Activated CD8-positive, alpha-beta memory T cell treated with anti-CD3 and anti-CD28 coated beads for 4 hours (primary cell): Measurements from ENCODE around the gene WDR17.
"Not testable (repeated sequence)": the region's sequence is repeated elsewhere in the genome, so short reads cannot be mapped to it uniquely, and the experiment has no call there.

ENCODE experiments used
- DNase-seq, 2 donors: peaks; one replicate each; pipeline ENCODE4 v3.0.0-alpha.2; 2020; ENCODE audit warnings: low read depth in 2 of 2

Gene WDR17

GRCh38 chr4:176191974-176192373, 126.3 kb downstream of the WDR17 start:
- DNase-seq, result no peak

DNA sequence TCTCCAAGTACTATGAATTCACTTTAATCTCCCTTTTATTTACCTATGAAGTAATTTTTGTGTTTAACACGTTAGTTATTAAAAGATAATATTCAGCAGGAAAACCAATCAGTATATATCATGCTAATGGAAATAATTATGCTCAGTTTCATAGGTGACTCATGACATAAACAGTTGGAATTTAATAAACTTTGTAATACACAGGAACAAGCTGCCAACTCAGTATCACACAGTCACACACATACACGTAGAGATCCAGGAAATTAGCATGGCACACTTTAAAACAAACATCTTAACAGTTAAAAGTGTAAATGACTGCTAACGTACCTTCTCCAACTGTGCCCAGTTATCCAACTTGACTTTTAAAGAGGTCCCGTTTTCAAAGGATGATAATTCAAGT, 127.5 kb downstream of the WDR17 start:
- DNase-seq, result no peak

GRCh38 chr4:176193938-176194337, 128.3 kb downstream of the WDR17 start:
- DNase-seq, result no peak

DNA sequence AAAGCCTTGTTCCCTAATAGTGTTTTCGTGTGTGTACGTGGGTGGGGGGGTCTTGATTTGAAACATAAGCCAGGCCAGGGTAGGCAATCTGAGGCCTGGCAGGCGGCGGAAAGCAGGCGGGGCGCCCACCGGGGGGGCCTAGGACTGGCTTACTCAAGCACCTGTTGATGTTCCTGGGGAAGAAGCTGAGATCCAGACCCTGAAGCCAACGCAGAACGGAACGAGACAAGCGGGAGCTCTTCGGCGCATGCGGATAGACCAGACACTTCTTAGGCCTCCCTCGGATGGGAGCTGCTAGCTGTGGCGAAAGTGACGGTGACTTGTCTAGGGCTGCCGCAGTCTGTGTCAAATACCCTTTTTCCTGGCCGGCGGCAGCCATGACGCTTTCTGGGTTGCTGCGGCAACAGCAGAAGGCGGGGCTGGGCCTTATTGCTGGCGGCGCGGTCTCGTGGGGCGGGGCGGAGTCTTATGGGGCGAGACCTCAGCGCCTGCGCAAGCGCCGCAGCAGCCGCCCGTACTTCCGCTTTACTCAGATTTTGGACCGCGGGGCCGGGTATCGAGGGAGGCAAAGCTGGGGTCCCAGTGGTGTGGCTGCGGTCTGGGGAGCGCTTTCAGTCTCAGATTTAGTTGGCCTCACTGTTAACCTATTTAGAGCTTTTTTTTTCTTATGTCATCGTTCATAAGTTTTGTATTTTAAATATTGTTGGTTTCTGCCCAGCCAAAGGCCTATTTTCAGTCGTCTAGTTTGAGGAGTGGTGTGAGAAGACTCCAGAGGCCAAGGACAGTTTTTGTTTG, 129.7 kb downstream of the WDR17 start, which contains the start of gene SPATA4:
SPATA4 (minus strand) TSS at position 402 of the 795 bp plus-strand sequence; CDS start at position 379, 23 bp downstream.
- peak; percentile 90 for DNase-seq

GRCh38 chr4:176198316-176198903, 132.8 kb downstream of the WDR17 start:
- DNase-seq, result no peak

DNA sequence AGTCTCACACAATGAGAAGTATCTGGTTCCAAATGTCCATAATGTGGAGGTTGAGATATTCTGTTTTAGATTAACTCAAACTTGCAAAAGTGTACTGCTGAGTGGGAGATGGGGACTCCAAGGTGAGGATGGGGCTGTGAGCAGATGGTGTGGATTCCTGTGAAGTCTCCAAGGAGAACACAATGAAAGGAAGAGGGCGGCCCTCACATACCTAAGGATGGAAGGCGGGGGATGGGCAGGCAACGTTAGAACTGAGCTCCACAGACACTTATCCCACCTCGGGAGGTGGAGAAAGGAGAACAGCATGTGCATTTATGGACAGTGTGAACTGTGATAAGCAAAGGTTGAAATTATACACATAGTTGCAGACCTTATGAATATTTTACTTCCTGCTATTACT, 139.7 kb downstream of the WDR17 start:
- DNase-seq, result no peak

DNA sequence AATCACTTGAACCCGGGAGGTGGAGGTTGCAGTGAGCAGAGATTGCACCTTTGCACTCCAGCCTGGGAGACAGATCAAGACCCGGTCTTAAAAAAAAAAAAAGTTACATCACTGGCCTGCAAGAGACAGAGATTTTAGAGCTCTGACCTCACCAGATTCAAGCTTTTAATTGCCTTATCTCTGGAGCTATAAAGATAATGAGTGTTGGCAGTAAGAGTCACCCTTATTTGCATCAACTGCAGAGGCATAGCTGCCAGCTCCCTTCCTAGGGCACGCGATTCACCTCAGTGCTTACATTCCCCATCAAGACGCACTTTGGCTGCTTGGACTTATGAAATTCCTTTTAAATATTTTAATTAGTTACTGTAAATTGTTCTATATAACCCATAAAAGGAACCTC, 142.2 kb downstream of the WDR17 start:
- DNase-seq, result no peak

DNA sequence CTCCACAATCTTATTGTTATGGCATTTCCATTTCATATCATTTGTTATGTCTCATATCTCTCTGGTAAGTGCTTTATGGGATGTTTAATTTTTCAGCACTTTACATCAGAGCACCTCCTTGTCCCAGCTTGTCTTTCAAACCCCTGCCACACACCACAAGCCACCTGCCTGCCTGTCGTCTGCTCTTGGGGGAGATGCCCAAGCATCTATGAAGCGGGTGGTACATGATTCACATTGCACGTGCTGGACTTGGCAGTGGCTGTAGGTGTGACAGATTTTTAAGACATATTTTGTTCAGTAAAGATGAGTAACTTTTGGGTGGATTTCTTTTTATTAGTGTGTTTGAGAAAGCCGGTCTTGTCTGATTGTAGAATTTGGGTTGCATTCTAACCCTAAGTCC, 143.9 kb downstream of the WDR17 start:
- no peak for DNase-seq

DNA sequence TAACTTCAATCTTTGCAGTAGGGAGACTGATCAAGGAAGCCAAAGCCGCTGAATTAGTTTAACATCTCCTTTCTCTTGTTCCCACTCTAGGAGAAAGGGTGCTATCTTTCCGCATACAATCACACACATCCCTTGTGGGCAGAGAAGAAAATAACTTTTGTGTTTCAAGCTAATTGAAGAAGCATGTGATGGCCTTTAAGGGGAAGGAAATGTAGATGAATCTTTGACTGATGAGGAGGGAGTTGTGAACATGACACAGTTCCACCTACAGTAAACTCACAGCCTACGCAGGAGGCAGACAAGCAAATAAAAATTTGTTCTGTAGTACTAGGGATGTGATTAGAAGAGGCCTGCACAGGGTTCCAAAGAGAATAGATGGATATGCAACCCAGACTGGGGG, 144.5 kb downstream of the WDR17 start:
- DNase-seq, result no peak

GRCh38 chr4:176210579-176211296, 145.1 kb downstream of the WDR17 start:
- no peak for DNase-seq

- not testable (repeated sequence) for DNase-seq
Measured at GRCh38 chr4:176212351-176212750, 146.7 kb downstream of the WDR17 start.

- no peak for DNase-seq
Measured at GRCh38 chr4:176217510-176217909, 151.9 kb downstream of the WDR17 start.

- DNase-seq, result no peak
Measured at GRCh38 chr4:176222149-176222548, 156.5 kb downstream of the WDR17 start.

GRCh38 chr4:176223561-176223960, 157.9 kb downstream of the WDR17 start:
- no peak for DNase-seq

DNA sequence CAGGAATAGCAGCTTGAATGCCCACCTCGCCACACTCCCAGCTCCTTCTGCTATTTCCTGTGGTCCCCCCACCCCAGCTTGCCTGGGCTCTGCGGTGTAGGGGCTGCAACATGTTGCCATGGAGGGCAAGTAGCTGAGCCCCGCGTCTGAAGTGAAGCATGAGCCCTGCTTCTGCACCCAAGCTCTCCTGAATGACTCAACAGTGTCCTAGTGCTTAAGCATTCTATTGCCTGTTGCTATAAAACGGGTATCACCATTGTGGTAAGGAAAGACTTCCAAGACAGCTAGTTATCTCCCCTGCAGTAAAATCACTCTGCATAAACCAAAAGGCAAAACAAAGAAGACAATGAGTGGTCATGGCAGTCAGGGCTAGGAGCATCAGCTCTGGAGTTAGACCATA, 161.1 kb downstream of the WDR17 start:
- DNase-seq, result no peak

DNA sequence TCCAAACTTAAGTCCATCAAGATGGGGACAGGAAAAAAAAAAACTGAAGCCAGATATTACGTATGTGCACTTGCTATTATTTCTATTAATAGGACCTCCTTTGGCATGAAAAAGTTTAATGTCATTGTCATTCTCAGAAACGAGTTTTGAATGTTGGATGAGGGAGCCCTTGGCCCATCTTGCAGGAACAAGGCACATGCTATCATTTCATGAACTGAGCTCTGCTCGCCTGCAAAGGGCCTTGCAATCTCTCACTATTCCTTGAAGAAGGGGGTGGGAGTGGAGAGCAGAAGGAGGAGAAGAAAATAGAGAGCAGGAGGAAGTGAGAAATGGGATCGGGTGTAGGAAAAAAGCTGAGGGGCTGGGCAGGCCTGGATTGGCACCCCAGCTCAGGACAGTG, 164.0 kb downstream of the WDR17 start:
- DNase-seq, result no peak
